Measurements from ENCODE around the gene CEP55. TPM values are rescaled to one million over a fixed set of nuclear protein-coding genes. Genes with fewer than 3 reads are reported as not detected.

CEP55 gene
- total and polyA plus RNA-seq, 4 donors: under 0.01 to 4.1 (median 0.46) TPM

DNA sequence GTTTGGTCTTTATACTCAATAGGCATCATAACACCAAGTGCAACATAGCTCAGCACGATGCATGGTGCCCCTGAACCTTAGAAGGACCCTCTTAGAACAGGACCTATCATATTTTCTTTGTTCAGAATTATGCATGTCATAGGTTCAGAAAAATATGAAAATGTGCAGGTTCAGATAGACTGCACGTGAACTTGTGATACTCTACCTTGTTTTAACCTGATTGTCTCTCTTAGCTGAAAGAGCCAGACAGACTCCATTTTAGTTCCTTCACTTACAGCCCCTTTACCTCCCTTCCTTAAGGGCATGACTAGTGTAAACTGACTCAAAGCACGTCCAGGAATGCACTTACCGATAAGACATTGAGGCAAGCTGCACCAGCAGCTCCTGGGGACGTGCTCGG, 49.4 kb upstream of the CEP55 start:
- TF ChIP-seq NR2F2 (IDR thresholded peaks at IDR 0.05) (no peak), TAF1 (conservative IDR thresholded peaks at IDR 0.05) (no peak), FOXA1 (IDR thresholded peaks at IDR 0.05) (no peak), RAD21 (IDR thresholded peaks at IDR 0.05) (no peak), JUND (IDR thresholded peaks at IDR 0.05) (no peak), MAX (IDR thresholded peaks at IDR 0.05) (no peak), EGR1 (IDR thresholded peaks at IDR 0.05; ENCODE audit: low read depth in 2 of 2) (no peak), HNF4A (conservative IDR thresholded peaks at IDR 0.05) (no peak), FOXA2 (IDR thresholded peaks at IDR 0.05) (no peak), HNF4G (IDR thresholded peaks at IDR 0.05) (no peak), YY1 (IDR thresholded peaks at IDR 0.05) (no peak), ZBTB33 (IDR thresholded peaks at IDR 0.05) (no peak)
- TF ChIP-seq, protein P1, sequence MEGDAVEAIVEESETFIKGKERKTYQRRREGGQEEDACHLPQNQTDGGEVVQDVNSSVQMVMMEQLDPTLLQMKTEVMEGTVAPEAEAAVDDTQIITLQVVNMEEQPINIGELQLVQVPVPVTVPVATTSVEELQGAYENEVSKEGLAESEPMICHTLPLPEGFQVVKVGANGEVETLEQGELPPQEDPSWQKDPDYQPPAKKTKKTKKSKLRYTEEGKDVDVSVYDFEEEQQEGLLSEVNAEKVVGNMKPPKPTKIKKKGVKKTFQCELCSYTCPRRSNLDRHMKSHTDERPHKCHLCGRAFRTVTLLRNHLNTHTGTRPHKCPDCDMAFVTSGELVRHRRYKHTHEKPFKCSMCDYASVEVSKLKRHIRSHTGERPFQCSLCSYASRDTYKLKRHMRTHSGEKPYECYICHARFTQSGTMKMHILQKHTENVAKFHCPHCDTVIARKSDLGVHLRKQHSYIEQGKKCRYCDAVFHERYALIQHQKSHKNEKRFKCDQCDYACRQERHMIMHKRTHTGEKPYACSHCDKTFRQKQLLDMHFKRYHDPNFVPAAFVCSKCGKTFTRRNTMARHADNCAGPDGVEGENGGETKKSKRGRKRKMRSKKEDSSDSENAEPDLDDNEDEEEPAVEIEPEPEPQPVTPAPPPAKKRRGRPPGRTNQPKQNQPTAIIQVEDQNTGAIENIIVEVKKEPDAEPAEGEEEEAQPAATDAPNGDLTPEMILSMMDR (IDR thresholded peaks at IDR 0.05; ENCODE audit: low read depth, low read length, missing input control): no peak
- TF ChIP-seq, protein P2, sequence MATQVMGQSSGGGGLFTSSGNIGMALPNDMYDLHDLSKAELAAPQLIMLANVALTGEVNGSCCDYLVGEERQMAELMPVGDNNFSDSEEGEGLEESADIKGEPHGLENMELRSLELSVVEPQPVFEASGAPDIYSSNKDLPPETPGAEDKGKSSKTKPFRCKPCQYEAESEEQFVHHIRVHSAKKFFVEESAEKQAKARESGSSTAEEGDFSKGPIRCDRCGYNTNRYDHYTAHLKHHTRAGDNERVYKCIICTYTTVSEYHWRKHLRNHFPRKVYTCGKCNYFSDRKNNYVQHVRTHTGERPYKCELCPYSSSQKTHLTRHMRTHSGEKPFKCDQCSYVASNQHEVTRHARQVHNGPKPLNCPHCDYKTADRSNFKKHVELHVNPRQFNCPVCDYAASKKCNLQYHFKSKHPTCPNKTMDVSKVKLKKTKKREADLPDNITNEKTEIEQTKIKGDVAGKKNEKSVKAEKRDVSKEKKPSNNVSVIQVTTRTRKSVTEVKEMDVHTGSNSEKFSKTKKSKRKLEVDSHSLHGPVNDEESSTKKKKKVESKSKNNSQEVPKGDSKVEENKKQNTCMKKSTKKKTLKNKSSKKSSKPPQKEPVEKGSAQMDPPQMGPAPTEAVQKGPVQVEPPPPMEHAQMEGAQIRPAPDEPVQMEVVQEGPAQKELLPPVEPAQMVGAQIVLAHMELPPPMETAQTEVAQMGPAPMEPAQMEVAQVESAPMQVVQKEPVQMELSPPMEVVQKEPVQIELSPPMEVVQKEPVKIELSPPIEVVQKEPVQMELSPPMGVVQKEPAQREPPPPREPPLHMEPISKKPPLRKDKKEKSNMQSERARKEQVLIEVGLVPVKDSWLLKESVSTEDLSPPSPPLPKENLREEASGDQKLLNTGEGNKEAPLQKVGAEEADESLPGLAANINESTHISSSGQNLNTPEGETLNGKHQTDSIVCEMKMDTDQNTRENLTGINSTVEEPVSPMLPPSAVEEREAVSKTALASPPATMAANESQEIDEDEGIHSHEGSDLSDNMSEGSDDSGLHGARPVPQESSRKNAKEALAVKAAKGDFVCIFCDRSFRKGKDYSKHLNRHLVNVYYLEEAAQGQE (IDR thresholded peaks at IDR 0.05): no peak
- H3K4me1 ChIP-seq (ENCODE audit: control insufficient read depth in 4 of 4, insufficient read depth in 4 of 4, low read length in 3 of 4): peaks cover 5 to 19% (median 12%) of the 10 kb centered on the region in 4 donors

DNA sequence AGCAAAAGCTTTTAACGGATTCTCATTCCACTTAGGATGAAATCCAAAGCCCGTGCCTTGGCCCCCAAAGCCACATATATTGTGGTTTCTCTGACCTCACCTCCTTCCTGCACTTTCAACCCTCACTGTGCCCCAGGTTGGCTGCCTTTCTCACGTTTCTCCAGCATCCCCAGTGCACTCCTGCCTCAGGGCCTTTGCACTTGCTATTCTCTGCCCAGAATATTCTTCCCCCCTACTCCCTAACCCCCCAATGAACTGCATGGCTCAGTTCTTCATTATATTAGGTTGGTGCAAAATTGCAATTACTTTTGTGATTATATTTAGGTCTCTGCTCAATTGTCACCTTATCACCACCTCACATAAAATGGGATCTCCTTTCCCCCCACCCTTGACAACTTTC, 48.4 kb upstream of the CEP55 start:
- H3K9ac ChIP-seq (ENCODE audit: low read depth in 1 of 2, low read length in 2 of 2): no peak overlapping the region
- no peaks in the 10 kb centered on the region for H3K9me3 ChIP-seq (ENCODE audit: control insufficient read depth in 4 of 4, low read length in 3 of 4)
- H3K4me1 ChIP-seq (ENCODE audit: control insufficient read depth in 4 of 4, insufficient read depth in 4 of 4, low read length in 3 of 4): peaks cover 5 to 21% (median 12%) of the 10 kb centered on the region in 4 donors
- H3K36me3 ChIP-seq (ENCODE audit: control insufficient read depth in 4 of 4, insufficient read depth in 3 of 4, low read depth in 1 of 4, low read length in 3 of 4): no peaks in the 10 kb centered on the region
- WGBS: 56% methylated on average over 3 of the region's 3 CpGs
- H3K27me3 ChIP-seq (ENCODE audit: control insufficient read depth in 4 of 4, insufficient read depth in 4 of 4, low read length in 3 of 4): no peaks in the 10 kb centered on the region
- TF ChIP-seq EGR1 (IDR thresholded peaks at IDR 0.05; ENCODE audit: low read depth in 2 of 2): no peak
- TF ChIP-seq ATF3 (IDR thresholded peaks at IDR 0.05): no peak
- TF ChIP-seq, protein P1 (IDR thresholded peaks at IDR 0.05; ENCODE audit: low read depth, low read length, missing input control): no peak
- no peak for TF ChIP-seq NR2F2 (IDR thresholded peaks at IDR 0.05)
- no peak for TF ChIP-seq JUND (IDR thresholded peaks at IDR 0.05)
- TF ChIP-seq HNF4A (conservative IDR thresholded peaks at IDR 0.05): no peak
- no peak for TF ChIP-seq RAD21 (IDR thresholded peaks at IDR 0.05)
- no peak for TF ChIP-seq RXRA (IDR thresholded peaks at IDR 0.05)
- no peak for TF ChIP-seq TAF1 (conservative IDR thresholded peaks at IDR 0.05)
- TF ChIP-seq MAX (IDR thresholded peaks at IDR 0.05): no peak
- TF ChIP-seq GABPA (IDR thresholded peaks at IDR 0.05 in 1 of 2, conservative IDR thresholded peaks at IDR 0.05 in 1 of 2): no peak
- TF ChIP-seq HNF4G (IDR thresholded peaks at IDR 0.05): no peak
- TF ChIP-seq YY1 (IDR thresholded peaks at IDR 0.05): no peak
- no peak overlapping the region for H3K27ac ChIP-seq (ENCODE audit: low read depth in 1 of 2, low read length in 2 of 2)
- H3K4me3 ChIP-seq (ENCODE audit: low read depth in 1 of 3, low read length in 3 of 3): no peak overlapping the region
- no peak for DNase-seq (ENCODE audit: low spot score)

More for the DNA sequence above, 49.4 kb upstream of the CEP55 start:
- Histone ChIP-seq H3K36me3 (ENCODE audit: control insufficient read depth in 4 of 4, insufficient read depth in 3 of 4, low read depth in 1 of 4, low read length in 3 of 4) (no peaks in the 10 kb centered on the region), H3K4me3 (ENCODE audit: low read depth in 1 of 3, low read length in 3 of 3) (no peak overlapping the region), H3K27me3 (ENCODE audit: control insufficient read depth in 4 of 4, insufficient read depth in 4 of 4, low read length in 3 of 4) (no peaks in the 10 kb centered on the region), H3K9me3 (ENCODE audit: control insufficient read depth in 4 of 4, low read length in 3 of 4) (no peaks in the 10 kb centered on the region), H3K9ac (ENCODE audit: low read depth in 1 of 2, low read length in 2 of 2) (no peak overlapping the region), H3K27ac (ENCODE audit: low read depth in 1 of 2, low read length in 2 of 2) (no peak overlapping the region)
- 80% methylated on average over 6 of the region's 6 CpGs for WGBS
- no peak for DNase-seq (ENCODE audit: low spot score)
